Measurements from ENCODE around the gene RDH13. TPM values are rescaled to one million over a fixed set of nuclear protein-coding genes. Genes with fewer than 3 reads are reported as not detected.

RDH13 gene
- total and polyA plus RNA-seq, 12 donors: 6.8 to 27.9 (median 9.8) TPM

- 92 to 98% (median 95%) methylated on average over 14 to 23 of the region's 23 CpGs for WGBS, 4 donors
- peaks cover 0 to 11% of the 10 kb centered on the region in 2 donors for H3K4me1 ChIP-seq (replicated peaks in 1 of 2)
- no peak overlapping the region for H3K27ac ChIP-seq
- no peaks in the 10 kb centered on the region for H3K27me3 ChIP-seq
- no peak for DNase-seq
- peaks cover 0 to 41% of the 10 kb centered on the region in 2 donors for H3K36me3 ChIP-seq (replicated peaks in 1 of 2)
- no peak overlapping the region for H3K4me3 ChIP-seq
- H3K9me3 ChIP-seq (replicated peaks in 1 of 3): no peaks in the 10 kb centered on the region
- TF ChIP-seq POLR2A (IDR thresholded peaks at IDR 0.05): no peak
- TF ChIP-seq, protein P1, sequence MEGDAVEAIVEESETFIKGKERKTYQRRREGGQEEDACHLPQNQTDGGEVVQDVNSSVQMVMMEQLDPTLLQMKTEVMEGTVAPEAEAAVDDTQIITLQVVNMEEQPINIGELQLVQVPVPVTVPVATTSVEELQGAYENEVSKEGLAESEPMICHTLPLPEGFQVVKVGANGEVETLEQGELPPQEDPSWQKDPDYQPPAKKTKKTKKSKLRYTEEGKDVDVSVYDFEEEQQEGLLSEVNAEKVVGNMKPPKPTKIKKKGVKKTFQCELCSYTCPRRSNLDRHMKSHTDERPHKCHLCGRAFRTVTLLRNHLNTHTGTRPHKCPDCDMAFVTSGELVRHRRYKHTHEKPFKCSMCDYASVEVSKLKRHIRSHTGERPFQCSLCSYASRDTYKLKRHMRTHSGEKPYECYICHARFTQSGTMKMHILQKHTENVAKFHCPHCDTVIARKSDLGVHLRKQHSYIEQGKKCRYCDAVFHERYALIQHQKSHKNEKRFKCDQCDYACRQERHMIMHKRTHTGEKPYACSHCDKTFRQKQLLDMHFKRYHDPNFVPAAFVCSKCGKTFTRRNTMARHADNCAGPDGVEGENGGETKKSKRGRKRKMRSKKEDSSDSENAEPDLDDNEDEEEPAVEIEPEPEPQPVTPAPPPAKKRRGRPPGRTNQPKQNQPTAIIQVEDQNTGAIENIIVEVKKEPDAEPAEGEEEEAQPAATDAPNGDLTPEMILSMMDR (IDR thresholded peaks at IDR 0.05): no peak
- intact Hi-C loops (cut with DNase I): no loop called here
These were observed 4.0 kb downstream of the RDH13 start for GRCh38 chr19:55058781-55059610.

GRCh38 chr19:55056827-55057226 lies 6.1 kb downstream of the RDH13 start:
- Histone ChIP-seq H3K27ac (no peak overlapping the region), H3K9me3 (replicated peaks in 1 of 3) (no peaks in the 10 kb centered on the region), H3K4me3 (no peak overlapping the region), H3K36me3 (replicated peaks in 1 of 2) (peaks cover 0 to 53% of the 10 kb centered on the region in 2 donors), H3K27me3 (no peaks in the 10 kb centered on the region), H3K4me1 (replicated peaks in 1 of 2) (peaks cover 0 to 2% of the 10 kb centered on the region in 2 donors)
- DNase-seq: no peak
- intact Hi-C loops (cut with DNase I): no loop called here
- TF ChIP-seq, protein P1 (IDR thresholded peaks at IDR 0.05): no peak
- no peak for TF ChIP-seq POLR2A (IDR thresholded peaks at IDR 0.05)
- WGBS, 4 donors: 97 to 99% (median 98%) methylated on average over 9 of the region's 9 CpGs

DNA sequence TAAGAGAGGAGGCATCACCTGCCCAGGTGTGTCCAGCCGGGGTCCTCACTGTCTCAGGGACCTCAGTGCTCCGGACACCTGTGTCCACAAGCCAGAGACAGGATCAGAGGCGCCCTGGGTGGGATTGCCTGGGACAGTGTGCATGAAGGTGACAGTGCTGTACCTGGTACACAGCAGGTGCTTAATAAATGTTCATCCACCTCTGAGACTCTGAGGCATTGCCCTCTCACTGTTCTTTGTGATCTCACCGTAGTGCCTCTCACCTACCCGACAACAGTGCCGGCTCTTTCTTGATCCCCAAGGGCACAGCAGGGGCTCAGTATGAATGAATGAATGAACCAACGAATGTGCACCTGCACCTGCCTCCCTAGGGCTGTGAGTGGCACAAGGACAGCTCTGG lies 9.2 kb downstream of the RDH13 start:
- Histone ChIP-seq H3K9me3 (replicated peaks in 1 of 3) (no peaks in the 10 kb centered on the region), H3K36me3 (replicated peaks in 1 of 2) (peaks cover 0 to 65% of the 10 kb centered on the region in 2 donors), H3K4me1 (replicated peaks in 1 of 2) (no peaks in the 10 kb centered on the region), H3K27ac (no peak overlapping the region), H3K4me3 (no peak overlapping the region), H3K27me3 (no peaks in the 10 kb centered on the region)
- 83 to 97% (median 90%) methylated on average over 7 of the region's 7 CpGs for WGBS, 4 donors
- intact Hi-C loops (cut with DNase I): no loop called here
- TF ChIP-seq, protein P1 (IDR thresholded peaks at IDR 0.05): no peak
- TF ChIP-seq POLR2A (IDR thresholded peaks at IDR 0.05): no peak
- no peak for DNase-seq

- H3K27ac ChIP-seq: no peak overlapping the region
- no peaks in the 10 kb centered on the region for H3K9me3 ChIP-seq (replicated peaks in 1 of 3)
- no peaks in the 10 kb centered on the region for H3K4me1 ChIP-seq (replicated peaks in 1 of 2)
- intact Hi-C loops (cut with DNase I): no loop called here
- H3K4me3 ChIP-seq: no peak overlapping the region
- peaks cover 0 to 66% of the 10 kb centered on the region in 2 donors for H3K36me3 ChIP-seq (replicated peaks in 1 of 2)
- no peaks in the 10 kb centered on the region for H3K27me3 ChIP-seq
- TF ChIP-seq, protein P1 (IDR thresholded peaks at IDR 0.05): no peak
- TF ChIP-seq POLR2A (IDR thresholded peaks at IDR 0.05): no peak
- no peak for DNase-seq
- WGBS, 4 donors: 93 to 98% (median 97%) methylated on average over 25 of the region's 25 CpGs
These were observed 12.0 kb downstream of the RDH13 start for GRCh38 chr19:55050749-55051532.

Measured in adrenal gland (tissue), 12 donors.